Left lung (tissue), 10 donors: Measurements from ENCODE around the gene DHX30. TPM values are rescaled to one million over a fixed set of nuclear protein-coding genes. Genes with fewer than 3 reads are reported as not detected.
"Not testable (repeated sequence)": the region's sequence is repeated elsewhere in the genome, so short reads cannot be mapped to it uniquely, and the experiment has no call there.

Experiments used
- ATAC-seq: fragments of 200-7000 bp; cut with Tn5 transposase; one replicate; pipeline ENCODE4 v1.9.1; 2020; ENCODE audit warnings: moderate library complexity
- DNase-seq, 4 donors: peaks; one replicate each; pipeline ENCODE4 v3.0.0-alpha.2; 2013 to 2020
- H3K27ac ChIP-seq, 2 donors: fragments of 200-600 bp; sonication (generic) in 1 of 2; one replicate each; pipeline versions ENCODE4 v1.5.0 to v1.8.0; 2020 to 2021
- H3K27me3 ChIP-seq, 2 donors: fragments of 200-600 bp; sonication (generic) in 1 of 2; one replicate each; pipeline versions ENCODE4 v1.5.0 to v1.8.0; 2020 to 2021
- H3K36me3 ChIP-seq, 2 donors: fragments of 200-600 bp; sonication (generic) in 1 of 2; one replicate each; pipeline versions ENCODE4 v1.5.0 to v1.8.0; 2020 to 2021
- H3K4me1 ChIP-seq, 2 donors: fragments of 200-600 bp; one replicate each; pipeline ENCODE4 v1.8.0; 2021
- H3K4me3 ChIP-seq, 2 donors: fragments of 200-600 bp; sonication (generic) in 1 of 2; one replicate each; pipeline versions ENCODE4 v1.5.0 to v1.8.0; 2020 to 2021; ENCODE audit warnings: mild to moderate bottlenecking in 1 of 2
- H3K9me3 ChIP-seq, 2 donors: fragments of 200-600 bp; sonication (generic) in 1 of 2; one replicate each; pipeline versions ENCODE4 v1.5.0 to v1.8.0; 2020 to 2021
- CTCF ChIP-seq, 2 donors: fragments of 200-600 bp; sonication (generic) in 1 of 2; IDR thresholded peaks; one replicate each; pipeline versions ENCODE4 v1.5.0 to v1.8.0; 2021; ENCODE audit warnings: antibody characterized with exemption in 2 of 2
- intact Hi-C, 2 donors: fragments of 100-400 bp; cut with DNase I; formaldehyde crosslinking; loops; one replicate each; pipeline versions ENCODE4 v1.11.2 to v1.14.2; 2022
- polyA plus RNA-seq, 6 donors: library from polyadenylated mRNA; unstranded; fragments of 120-200 nt; gene quantifications; one replicate each; pipeline ENCODE4 v1.2.1, GENCODE V29; 2013; ENCODE audit not compliant: insufficient read length in 6 of 6
- total RNA-seq, 2 donors: library from RNA; stranded (reverse); fragmentation: NEBNext Ultra II Directional; extraction: Animal tissue kit (Norgen Biotek cat#: 25700); gene quantifications; one replicate each; pipeline ENCODE4 v1.2.1, GENCODE V29; 2021
- donor health status: DM: no; HTN: yes; CAD: no.
- donor health status: DM: no; HTN: no; CAD: no.

The DHX30 gene
- total and polyA plus RNA-seq, 8 donors: 52.0 to 66.6 (median 58.7) TPM

DNA sequence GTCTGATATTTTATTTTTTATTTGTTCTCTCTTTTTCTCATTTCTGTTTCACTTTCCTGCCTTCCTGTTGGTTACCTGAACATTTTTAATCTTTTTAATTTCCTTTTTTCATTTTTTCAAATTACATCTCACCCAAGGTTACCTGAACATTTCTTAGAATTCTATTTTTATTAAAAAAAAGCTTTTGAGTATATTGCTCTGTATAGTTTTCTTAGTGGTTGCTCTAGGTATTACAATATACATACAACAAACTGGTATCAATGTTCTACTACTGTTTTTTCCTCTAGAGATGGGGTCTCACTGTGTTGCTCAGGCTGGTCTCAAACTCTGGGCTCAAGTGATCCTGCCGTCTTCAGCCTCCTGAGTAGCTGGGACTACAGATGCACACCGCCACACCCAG, 79.4 kb downstream of the DHX30 start:
- ATAC-seq (no peak), DNase-seq (no peak)
- H3K27ac ChIP-seq: no peak overlapping the region
- H3K36me3 ChIP-seq: peaks cover 0 to 19% of the 10 kb centered on the region in 2 donors
- no peaks in the 10 kb centered on the region for H3K9me3 ChIP-seq
- no peak overlapping the region for H3K4me3 ChIP-seq
- peaks cover 0 to 4% of the 10 kb centered on the region in 2 donors for H3K4me1 ChIP-seq
- H3K27me3 ChIP-seq: no peaks in the 10 kb centered on the region
- TF ChIP-seq CTCF (IDR thresholded peaks at IDR 0.05): no peak
- intact Hi-C loops: no loop called here

DNA sequence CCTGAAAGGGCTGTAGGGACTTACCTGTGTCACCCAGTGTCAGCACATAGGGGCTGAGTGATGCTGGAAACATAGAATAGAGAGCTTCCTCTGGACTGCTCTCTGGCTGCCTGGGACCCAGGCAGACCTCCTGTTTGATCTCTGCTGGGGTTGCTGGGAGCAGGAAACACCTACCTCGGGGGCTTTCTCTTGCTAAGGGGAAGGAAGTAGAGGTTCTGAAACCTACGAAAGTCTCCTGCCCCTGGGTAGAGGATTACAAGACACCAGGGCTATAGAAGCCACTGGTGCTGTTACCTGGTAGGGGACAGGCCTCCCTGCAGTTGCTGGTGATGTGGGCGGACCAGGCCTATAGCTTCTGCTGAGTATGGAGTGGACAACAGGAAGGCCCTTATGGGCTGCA, 81.7 kb downstream of the DHX30 start:
- no peak overlapping the region for H3K4me3 ChIP-seq
- no peaks in the 10 kb centered on the region for H3K27me3 ChIP-seq
- ATAC-seq (no peak), DNase-seq (no peak)
- intact Hi-C loops: no loop called here
- H3K9me3 ChIP-seq: no peaks in the 10 kb centered on the region
- peaks cover 0 to 33% of the 10 kb centered on the region in 2 donors for H3K36me3 ChIP-seq
- H3K27ac ChIP-seq: no peak overlapping the region
- no peak for TF ChIP-seq CTCF (IDR thresholded peaks at IDR 0.05)
- H3K4me1 ChIP-seq: no peaks in the 10 kb centered on the region

DNA sequence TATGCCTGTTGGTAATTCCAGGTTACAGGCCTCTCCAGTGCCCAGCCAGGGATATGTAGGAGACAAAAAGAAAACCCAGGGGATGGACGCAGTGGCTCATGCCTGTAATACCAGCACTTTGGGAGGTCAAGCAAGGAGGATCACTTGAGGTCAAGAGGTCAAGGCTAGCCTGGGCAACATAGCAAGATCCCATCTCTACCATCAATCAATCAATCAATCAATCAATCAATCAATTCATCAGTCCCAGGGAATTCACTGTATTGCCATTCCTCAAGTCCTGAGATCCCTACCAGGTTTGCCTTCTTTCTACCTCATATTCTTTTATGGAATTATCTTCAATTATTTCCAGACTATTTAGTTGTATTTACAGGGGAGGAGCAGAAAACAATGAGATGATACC, 82.2 kb downstream of the DHX30 start:
- intact Hi-C loops: no loop called here
- TF ChIP-seq CTCF (IDR thresholded peaks at IDR 0.05): no peak
- no peak for ATAC-seq
- Histone ChIP-seq H3K4me3 (no peak overlapping the region), H3K27ac (no peak overlapping the region), H3K4me1 (no peaks in the 10 kb centered on the region), H3K9me3 (no peaks in the 10 kb centered on the region), H3K36me3 (peaks cover 0 to 33% of the 10 kb centered on the region in 2 donors), H3K27me3 (no peaks in the 10 kb centered on the region)
- no peak for DNase-seq

DNA sequence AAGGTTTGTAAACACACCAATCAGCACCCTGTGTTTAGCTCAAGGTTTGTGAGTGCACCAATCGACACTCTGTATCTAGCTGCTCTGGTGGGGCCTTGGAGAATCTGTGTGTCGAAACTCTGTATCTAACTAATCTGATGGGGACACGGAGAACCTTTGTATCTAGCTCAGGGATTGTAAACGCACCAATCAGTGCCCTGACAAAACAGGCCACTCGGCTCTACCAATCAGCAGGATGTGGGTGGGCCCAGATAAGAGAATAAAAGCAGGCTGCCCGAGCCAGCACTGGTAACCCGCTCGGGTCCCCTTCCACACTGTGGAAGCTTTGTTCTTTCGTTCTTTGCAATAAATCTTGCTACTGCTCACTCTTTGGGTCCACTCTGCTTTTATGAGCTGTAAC, 85.1 kb downstream of the DHX30 start:
- peaks cover 0 to 59% of the 10 kb centered on the region in 2 donors for H3K36me3 ChIP-seq
- ATAC-seq, DNase-seq, H3K4me1 ChIP-seq, H3K4me3 ChIP-seq, intact Hi-C loops, H3K9me3 ChIP-seq, H3K27ac ChIP-seq, H3K27me3 ChIP-seq: not testable (repeated sequence)

- no peak for TF ChIP-seq CTCF (IDR thresholded peaks at IDR 0.05)
- Histone ChIP-seq H3K9me3 (no peaks in the 10 kb centered on the region), H3K27ac (no peak overlapping the region), H3K4me3 (no peak overlapping the region), H3K36me3 (peaks cover 0 to 59% of the 10 kb centered on the region in 2 donors), H3K27me3 (no peaks in the 10 kb centered on the region), H3K4me1 (no peaks in the 10 kb centered on the region)
- intact Hi-C loops: no loop called here
- DNase-seq (no peak), ATAC-seq (no peak)
Observed at GRCh38 chr3:47888986-47889757, 86.2 kb downstream of the DHX30 start.
